DOHH2 (cell line): ENCODE data around the gene RUFY4.

Experiments
- H3F3A ChIP-seq: fragments of 200-600 bp; sonication (generic), shearing (Covaris generic); 2 replicates; pipeline ENCODE4 v1.6.0; 2016; ENCODE audit warnings: antibody characterized with exemption, mild to moderate bottlenecking; ENCODE audit not compliant: control insufficient read depth, insufficient read depth
- H3K27ac ChIP-seq: fragments of 200-600 bp; sonication (generic); 2 replicates; pipeline ENCODE4 v1.5.1; 2014; ENCODE audit warnings: low read depth, mild to moderate bottlenecking, low read length, moderate library complexity
- H3K27me3 ChIP-seq: fragments of 200-600 bp; sonication (generic); 2 replicates; pipeline ENCODE4 v1.6.1; 2014; ENCODE audit warnings: mild to moderate bottlenecking, low read length, mixed read lengths; ENCODE audit not compliant: control insufficient read depth
- H3K36me3 ChIP-seq: fragments of 200-600 bp; sonication (generic); 2 replicates; pipeline ENCODE4 v1.6.1; 2014; ENCODE audit warnings: mild to moderate bottlenecking, low read length, moderate library complexity, mixed read lengths; ENCODE audit not compliant: control insufficient read depth
- H3K4me1 ChIP-seq: fragments of 200-600 bp; sonication (generic); 2 replicates; pipeline ENCODE4 v1.6.1; 2014; ENCODE audit warnings: mild to moderate bottlenecking, low read length, mixed read lengths; ENCODE audit not compliant: control insufficient read depth
- H3K4me2 ChIP-seq: fragments of 200-600 bp; sonication (generic); 2 replicates; pipeline ENCODE4 v1.6.0; 2014; ENCODE audit warnings: mild to moderate bottlenecking, low read length, moderate library complexity
- H3K4me3 ChIP-seq: fragments of 200-600 bp; sonication (generic); 2 replicates; pipeline ENCODE4 v1.5.1; 2014; ENCODE audit warnings: mild to moderate bottlenecking, low read length, mixed read lengths
- H3K79me2 ChIP-seq: fragments of 200-600 bp; sonication (generic); 2 replicates; pipeline ENCODE4 v1.6.1; 2014; ENCODE audit warnings: mild to moderate bottlenecking, low read length, mixed read lengths; ENCODE audit not compliant: control insufficient read depth
- H3K9me2 ChIP-seq: fragments of 200-600 bp; sonication (generic); replicated peaks from 2 replicates; pipeline ENCODE4 v1.6.1; 2014; ENCODE audit warnings: mild to moderate bottlenecking, low read length, mixed read lengths; ENCODE audit not compliant: control insufficient read depth
- H3K9me3 ChIP-seq: fragments of 200-600 bp; sonication (generic); 2 replicates; pipeline ENCODE4 v1.6.1; 2014; ENCODE audit warnings: antibody characterized with exemption, low read length, mixed read lengths; ENCODE audit not compliant: control insufficient read depth, insufficient read depth
- H4K20me1 ChIP-seq: fragments of 200-600 bp; sonication (generic); 2 replicates; pipeline ENCODE4 v1.6.0; 2014; ENCODE audit warnings: low read depth, mild to moderate bottlenecking, antibody characterized with exemption, low read length, moderate library complexity; ENCODE audit not compliant: control insufficient read depth, insufficient read depth
- CTCF ChIP-seq: fragments of 200-600 bp; sonication (generic); IDR thresholded peaks from one replicate; pipeline ENCODE4 v1.5.1; 2014; ENCODE audit warnings: antibody characterized with exemption, mild to moderate bottlenecking, low read depth, low read length; ENCODE audit not compliant: poor library complexity, severe bottlenecking
- EZH2phosphoT487 ChIP-seq: fragments of 200-600 bp; sonication (generic); IDR thresholded peaks from 2 replicates; pipeline ENCODE4 v1.6.1; 2017; ENCODE audit warnings: borderline replicate concordance, mild to moderate bottlenecking, antibody characterized with exemption, low read length, moderate library complexity, mixed read lengths

The RUFY4 gene

GRCh38 chr2:218086478-218086877 is 17.4 kb downstream of the RUFY4 start:
- TF ChIP-seq CTCF (no peak), EZH2phosphoT487 (no peak)
- Histone ChIP-seq H3K79me2 (no peaks in the 10 kb centered on the region), H3K4me3 (no peak overlapping the region), H3F3A (no peaks in the 10 kb centered on the region), H3K9me2 (no peaks in the 10 kb centered on the region), H4K20me1 (no peaks in the 10 kb centered on the region), H3K4me2 (no peak overlapping the region), H3K27ac (no peak overlapping the region), H3K27me3 (peaks cover 14% of the 10 kb centered on the region), H3K36me3 (no peaks in the 10 kb centered on the region), H3K4me1 (peaks cover 3% of the 10 kb centered on the region), H3K9me3 (peaks cover 5% of the 10 kb centered on the region)

DNA sequence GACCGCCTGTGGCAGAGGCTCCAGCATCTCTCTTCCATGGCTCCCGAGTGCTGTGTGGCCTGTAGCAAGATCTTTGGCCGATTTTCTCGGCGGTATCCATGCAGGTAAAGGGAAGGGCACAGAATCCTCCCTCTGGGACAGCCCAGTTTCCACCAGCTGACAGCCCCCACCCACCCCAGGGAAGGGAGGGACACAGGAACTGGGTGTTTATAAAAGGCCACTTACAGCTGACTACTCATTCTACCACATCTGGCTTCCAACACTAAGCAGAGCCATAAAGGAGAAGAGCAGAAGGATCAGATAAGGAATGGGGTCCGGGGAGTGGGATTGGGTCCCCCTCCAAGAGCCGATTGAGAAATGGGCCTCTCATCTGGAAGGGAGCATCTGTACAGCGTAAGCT is 20.2 kb downstream of the RUFY4 start:
- peaks cover 14% of the 10 kb centered on the region for H3K27me3 ChIP-seq
- no peaks in the 10 kb centered on the region for H3K4me1 ChIP-seq
- H3K4me3 ChIP-seq = no peak overlapping the region
- H3F3A ChIP-seq = no peaks in the 10 kb centered on the region
- no peaks in the 10 kb centered on the region for H3K36me3 ChIP-seq
- peaks cover 5% of the 10 kb centered on the region for H3K9me3 ChIP-seq
- TF ChIP-seq EZH2phosphoT487 = no peak
- no peaks in the 10 kb centered on the region for H3K9me2 ChIP-seq
- H3K79me2 ChIP-seq = no peaks in the 10 kb centered on the region
- no peaks in the 10 kb centered on the region for H4K20me1 ChIP-seq
- no peak overlapping the region for H3K4me2 ChIP-seq
- no peak overlapping the region for H3K27ac ChIP-seq

DNA sequence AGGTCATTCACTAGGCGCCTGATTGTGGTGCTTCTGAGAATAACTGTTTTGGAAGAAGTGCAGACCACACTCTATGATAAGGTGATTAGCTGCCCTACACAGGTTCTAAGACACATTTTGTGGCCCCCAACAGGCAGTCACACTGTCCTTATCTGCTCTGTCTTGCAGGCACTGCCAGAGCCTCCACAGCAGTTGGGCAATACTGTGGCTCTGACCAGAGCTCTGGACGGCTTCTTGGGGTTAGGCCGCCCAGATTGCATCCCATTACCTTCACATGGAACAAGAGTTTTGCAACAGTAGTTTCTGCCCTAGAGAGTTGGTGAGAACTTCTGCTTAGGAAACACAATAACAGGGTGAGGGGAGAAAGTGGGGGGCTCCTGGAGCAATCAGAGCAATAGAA is 22.7 kb downstream of the RUFY4 start:
- no peaks in the 10 kb centered on the region for H3K36me3 ChIP-seq
- H3K4me3 ChIP-seq = no peak overlapping the region
- H3K27me3 ChIP-seq = peaks cover 10% of the 10 kb centered on the region
- no peaks in the 10 kb centered on the region for H4K20me1 ChIP-seq
- no peaks in the 10 kb centered on the region for H3K9me2 ChIP-seq
- H3K4me1 ChIP-seq = no peaks in the 10 kb centered on the region
- H3K4me2 ChIP-seq = no peak overlapping the region
- H3F3A ChIP-seq = no peaks in the 10 kb centered on the region
- H3K27ac ChIP-seq = no peak overlapping the region
- TF ChIP-seq CTCF = no peak
- no peak for TF ChIP-seq EZH2phosphoT487
- H3K9me3 ChIP-seq = no peaks in the 10 kb centered on the region
- H3K79me2 ChIP-seq = no peaks in the 10 kb centered on the region

GRCh38 chr2:218093879-218094278 is 24.8 kb downstream of the RUFY4 start:
- TF ChIP-seq CTCF (no peak), EZH2phosphoT487 (no peak)
- H3K9me3 ChIP-seq = no peaks in the 10 kb centered on the region
- no peak overlapping the region for H3K27ac ChIP-seq
- no peaks in the 10 kb centered on the region for H4K20me1 ChIP-seq
- H3K27me3 ChIP-seq = peaks cover 5% of the 10 kb centered on the region
- H3K9me2 ChIP-seq = no peaks in the 10 kb centered on the region
- H3K36me3 ChIP-seq = no peaks in the 10 kb centered on the region
- H3K79me2 ChIP-seq = no peaks in the 10 kb centered on the region
- no peaks in the 10 kb centered on the region for H3F3A ChIP-seq
- H3K4me2 ChIP-seq = no peak overlapping the region
- H3K4me3 ChIP-seq = no peak overlapping the region
- no peaks in the 10 kb centered on the region for H3K4me1 ChIP-seq
